GM19238 (cell line): ENCODE measurements around the gene HIP1R.

Source experiments
- DNase-seq: peaks from one replicate; pipeline ENCODE4 v3.0.0; 2011; ENCODE audit warnings: low spot score; ENCODE audit not compliant: insufficient read length

Gene HIP1R

DNA sequence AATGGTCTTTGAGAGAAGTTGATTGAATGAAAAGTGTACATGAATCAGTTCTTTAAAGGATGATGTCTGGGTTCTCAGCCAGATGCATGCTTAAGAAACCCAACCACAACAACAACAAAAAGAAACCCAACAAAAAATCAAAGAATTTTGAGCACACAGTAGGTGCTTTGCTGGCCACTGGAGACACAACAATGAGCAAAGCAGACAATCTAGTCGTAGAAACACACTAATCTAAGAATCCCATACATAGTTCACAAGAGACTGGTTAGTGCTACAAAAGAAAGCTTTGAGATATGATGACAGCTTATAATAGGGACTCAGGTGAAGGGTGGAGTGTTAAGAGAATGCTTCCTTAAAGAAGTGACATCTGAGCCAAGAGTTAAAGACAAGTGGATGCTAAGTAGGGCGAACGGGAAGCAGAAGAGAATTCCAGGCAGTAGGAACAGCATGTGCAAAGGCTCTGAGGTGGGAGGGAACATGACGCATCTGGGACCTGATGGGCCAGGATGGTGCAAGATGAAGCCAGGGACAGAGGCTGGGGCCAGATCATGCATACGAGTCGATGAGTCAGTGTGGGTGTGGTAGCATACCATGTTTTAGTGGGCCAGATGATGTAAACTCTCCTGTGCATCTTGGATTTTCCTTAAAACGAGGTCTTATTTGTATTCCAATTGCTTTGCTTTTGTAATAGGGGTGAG is 4.6 kb upstream of the HIP1R start:
- DNase-seq = no peak

DNA sequence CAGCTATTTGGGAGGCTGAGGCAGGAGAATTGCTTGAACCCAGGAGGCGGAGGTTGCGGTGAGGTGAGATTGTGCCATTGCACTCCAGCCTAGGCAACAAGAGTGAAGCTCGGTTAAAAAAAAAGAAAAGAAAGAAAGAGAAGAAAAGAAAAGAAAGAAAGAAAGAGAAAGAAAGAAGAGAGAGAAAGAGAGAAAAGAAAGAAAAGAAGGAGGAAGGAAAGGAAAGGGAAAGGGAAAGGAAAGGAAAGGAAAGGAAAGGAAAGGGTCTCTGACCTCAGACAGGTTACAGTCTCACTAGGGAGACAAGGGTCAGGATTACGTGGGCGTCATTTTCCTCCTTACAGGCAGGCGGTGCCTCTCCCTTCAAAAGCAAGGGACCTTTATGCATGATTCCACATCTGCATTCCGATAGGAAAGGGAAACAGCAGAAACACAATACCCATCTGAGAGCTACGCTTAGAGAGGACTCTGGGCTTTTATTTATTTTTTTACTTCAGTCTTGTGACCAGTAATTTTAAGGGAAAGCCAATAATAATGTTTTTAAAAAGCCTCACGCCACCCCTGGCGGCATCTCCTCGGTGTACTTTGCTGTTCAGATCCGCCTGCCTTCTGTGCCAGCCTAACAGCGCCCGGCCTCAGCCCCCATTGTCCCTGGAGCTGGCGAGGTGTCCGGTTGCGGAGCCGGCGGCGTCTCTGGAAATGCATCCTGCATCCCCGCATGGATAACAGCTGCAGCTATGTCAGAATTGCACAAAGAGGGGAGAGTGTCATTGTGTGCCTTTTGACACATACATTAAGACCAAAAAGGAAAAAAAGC is 945 bp upstream of the HIP1R start:
- no peak for DNase-seq

DNA sequence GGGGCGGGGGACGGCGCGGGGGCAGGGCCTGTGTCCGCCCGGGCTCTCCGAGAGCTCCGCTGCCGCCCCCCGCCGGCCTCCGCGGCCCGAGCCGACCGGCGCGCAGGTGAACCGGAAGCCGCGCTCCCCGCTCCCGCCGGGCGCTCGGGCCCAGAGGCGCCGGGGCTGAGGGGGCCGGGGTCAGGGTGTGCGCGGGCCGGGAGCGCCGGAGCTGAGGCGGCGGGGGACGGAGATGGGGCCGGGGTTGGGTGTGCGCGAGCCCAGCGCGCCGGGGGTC is 431 bp downstream of the HIP1R start:
- DNase-seq = peak; percentile 73

DNA sequence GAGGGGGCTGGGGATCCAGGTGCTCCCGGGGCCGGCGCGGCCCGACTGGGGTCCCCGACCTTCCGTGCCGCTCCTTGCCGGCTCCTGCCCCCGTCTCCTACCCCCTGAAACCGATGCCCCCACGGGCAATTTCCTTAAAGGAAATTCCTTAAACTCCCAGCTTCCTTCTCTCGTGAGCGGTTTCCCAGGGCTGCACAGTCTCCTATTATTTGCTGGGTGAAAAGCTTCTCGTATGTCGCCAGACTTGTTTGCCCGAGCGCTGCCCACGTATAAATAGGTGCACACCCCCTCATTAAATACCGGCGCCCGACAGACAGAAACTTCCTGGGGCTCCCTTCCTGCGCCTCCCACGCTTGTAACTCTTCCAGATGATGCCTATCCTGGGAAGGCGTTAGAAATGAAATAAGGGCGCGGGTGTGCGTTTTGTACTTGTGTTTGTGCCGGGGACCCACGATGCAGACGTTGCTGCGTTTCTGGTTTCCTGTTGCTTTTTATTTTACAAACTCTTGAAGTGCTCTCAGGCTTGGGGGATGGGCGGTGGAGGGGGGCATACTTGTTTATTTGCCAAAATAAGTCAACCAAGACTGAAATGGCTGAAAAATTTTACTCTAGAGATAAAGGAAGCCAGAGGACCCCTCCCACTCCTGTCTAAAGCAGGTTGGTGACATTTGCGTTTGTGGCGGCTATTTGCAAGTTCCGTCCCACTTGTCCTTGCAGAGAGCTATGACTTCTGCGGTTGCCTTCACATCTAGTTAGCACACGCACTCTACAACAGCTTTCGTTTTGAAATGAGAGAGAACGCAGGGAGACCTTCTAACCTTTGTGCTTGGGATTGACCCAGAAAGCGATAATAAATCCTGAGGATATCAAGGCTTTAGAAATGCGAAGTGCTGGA is 1.0 kb downstream of the HIP1R start:
- DNase-seq = peak; percentile 84

DNA sequence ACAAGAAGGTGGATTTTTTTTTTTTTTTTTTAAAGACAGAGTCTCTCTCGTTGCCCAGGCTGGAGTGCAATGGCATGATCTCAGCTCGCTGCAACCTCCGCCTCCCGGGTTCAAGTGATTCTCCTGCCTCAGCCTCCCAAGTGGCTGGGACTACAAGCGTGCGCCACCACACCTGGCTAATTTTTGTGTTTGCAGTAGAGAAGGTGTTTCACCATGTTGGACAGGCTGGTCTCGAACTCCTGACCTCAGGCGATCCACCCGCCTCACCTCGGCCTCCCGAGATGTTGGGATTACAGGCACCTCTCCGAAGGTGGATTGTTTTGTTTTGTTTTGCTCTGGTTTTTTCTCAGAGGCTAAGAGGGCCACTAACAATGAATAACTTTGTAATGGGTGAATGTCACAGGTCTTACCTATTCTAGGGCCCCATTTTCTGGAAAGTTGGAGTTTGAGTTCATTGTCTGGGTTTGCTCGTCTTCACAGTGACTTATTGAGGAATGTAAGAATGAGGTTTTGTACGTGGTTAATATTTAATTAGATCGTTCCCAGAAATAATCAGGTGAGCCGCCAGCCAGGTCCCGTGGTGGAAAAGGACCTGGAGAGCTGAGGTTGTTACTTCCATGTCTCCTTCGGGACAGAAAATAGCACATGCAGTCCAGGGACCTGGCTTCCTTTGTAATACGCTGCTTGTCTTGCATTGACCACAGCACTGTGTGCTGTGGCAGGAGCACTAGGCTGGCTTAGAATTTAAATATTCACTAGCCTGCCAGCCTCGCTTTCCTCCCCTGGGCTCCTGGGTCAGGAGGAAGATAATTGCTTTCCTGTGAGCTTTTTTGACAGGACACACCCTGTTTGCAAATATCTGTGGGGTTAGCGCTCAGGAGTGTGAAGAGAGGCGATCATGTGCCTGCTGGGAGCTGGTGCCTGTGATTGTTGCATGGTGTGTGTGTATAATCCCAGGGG is 2.3 kb downstream of the HIP1R start:
- no peak for DNase-seq

DNA sequence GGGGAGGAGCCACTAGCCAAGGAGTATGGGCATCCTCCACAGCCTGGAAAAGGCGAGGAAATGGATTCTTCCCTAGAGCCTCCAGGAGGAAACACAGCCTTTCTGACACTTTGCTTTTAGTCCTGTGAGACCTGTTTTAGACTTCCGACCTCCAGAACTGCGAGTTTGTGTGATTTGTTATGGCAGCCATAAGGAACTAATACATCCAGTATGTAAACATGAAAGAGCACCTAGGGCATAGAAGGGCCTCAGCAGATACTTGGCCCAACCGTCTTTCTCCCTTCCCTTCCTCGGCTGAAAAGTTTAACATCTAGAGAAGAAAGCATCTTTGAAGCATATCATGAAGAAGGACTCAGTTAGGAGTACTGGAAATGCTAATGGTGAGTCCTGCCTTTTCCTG is 3.6 kb downstream of the HIP1R start:
- DNase-seq = no peak

DNA sequence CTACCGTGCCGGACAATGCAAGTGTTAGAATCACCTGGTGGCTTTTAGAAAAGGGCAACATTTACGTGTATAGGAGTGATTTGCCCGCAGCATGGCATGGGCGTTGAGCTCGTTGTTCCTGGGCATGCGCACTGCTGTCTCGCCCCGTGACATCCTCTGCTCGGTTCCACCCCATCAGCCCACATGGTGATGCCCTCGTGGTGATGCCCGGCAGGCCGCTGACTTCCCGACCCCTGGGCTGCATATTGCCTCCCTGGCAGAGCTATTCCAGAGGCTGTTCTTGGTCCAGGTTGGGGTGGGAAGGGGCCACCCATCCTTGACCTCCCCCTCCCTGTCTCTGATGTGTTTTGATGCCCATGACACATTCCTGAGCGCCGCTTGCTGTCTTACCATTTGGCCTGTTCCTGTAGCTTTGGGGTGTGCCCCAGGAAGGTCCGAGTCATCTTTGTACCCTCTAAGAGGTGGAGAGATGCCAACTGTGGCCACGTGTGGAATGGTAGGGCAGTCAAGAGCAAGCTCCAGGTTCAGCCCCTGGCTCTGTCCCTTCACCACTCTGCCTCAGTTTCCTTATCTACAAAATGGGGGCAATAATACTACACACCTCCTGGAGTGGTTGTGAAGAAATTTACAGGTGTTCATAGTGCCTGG is 4.8 kb downstream of the HIP1R start:
- no peak for DNase-seq

DNA sequence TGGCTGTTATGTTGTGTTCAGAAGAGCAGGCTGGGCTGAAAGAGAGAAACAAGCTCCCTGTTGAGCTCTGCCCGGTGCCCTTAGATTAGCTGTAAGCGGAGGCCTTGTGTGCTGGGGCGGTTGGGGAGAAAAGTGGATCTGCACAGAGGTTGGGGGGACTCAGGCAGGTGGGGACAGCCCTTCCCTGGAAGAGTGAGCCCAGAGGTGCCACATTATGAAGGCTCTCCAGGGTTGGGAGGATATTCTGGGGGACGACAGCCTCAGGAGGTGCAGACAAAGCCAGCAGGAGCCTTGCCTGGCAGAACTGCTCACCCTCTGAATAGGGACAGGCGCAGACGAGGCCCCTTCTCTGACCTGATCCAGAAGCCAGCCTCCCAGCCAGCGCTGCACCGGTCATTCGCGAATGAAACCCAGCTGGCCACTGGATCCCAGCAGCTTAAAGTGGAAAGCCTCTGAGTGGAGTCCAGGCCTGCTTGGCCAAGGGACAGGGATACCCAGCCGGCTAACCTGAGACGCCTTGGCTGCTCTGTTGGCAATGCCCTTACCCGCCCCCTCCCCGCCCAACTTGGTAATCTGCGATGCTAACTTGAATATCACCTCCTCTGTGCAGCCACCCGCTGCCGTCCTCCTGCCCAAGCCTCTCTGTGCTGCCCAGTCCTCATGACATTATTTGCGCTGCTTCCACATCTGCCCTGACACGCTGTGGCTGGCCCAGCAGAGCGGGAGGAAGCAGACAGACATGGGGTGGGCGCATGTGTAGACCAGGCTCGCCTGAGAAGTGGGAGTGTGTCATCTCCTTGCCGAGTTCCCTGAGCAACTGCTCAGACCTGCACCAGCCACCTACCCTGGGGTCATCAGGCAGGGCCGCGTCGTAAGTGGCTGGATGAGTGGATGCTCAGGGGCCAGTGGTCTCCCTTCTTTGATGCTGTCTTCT is 5.6 kb downstream of the HIP1R start:
- no peak for DNase-seq

DNA sequence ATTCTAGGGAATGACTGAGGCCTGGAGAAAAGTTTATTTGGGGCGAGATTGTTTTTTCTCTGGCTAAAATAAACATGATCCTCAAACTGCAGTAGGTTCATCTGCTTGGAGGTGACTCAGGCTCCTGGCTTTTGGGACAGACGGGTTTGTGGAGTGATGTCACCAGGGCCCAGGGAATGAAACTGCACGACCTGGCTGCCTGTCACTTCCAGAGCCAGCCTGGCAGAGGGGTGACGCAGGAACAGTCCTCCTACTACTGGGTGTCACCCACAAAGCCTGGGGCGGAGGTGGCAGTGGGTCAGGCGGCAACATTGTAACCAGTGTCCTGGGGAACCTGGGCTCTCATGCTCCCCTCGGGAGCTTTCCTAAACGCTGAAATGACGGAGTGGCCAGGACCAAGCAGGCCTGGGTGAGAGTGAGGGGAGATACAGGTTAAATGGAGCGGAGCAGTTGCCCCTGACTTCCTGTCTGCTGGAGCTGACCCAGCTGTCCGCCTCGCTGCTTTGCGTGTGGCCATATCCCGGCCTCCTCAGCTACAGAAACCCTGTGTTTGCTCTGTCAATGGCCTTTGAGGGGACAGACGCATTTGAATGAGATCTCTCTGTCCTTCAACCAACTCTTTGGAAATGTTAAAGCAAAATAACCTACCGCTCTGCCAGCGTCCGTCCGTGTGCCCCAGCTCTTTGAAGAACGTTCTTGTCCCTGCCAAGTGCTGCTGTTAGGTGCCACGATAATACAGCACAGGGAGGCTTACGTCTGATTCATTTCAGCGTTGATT is 6.5 kb downstream of the HIP1R start:
- no peak for DNase-seq

DNA sequence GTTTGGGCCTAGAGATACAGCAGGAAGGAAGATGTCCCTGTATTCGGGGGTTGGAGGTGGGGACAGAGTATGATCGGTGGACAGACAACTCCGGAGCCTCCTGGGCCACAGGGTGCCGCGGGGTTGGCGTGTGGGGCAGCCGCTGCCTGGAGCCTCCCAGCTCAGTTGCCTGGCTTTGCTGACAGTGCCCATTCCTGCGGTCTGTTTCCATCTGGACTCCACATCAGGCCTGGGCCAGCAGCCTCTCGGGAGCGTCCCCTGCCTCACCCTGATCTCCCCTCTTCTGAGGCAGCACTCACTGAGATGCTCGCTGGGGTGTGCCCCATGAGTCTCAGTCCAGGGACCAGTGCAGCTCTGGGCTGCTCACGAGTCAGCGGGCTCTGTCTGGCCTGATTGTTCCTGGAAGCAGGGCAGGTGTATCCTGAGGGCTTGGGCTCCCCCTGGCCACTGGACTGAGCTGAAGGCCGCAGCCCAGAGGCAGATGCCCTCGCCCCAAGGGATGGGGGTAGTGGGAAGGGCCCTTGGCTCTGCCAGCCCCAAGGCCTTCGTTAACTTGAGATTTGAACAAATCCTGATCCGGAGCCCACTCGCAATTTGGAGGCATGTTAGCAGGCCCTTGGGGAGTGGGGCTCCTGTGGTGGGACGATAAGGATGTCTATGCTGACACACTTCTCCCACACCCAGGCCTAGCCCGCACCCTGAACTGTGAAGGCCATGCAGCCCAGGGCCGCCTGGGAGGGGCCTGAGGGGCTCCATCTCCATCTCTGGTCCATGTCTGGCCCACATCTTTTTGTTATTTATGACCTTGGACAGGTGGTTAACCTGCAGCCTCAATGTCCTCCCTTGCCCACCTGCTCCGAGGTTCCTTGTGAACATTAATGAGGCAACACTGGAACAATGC is 7.5 kb downstream of the HIP1R start:
- DNase-seq = no peak

DNA sequence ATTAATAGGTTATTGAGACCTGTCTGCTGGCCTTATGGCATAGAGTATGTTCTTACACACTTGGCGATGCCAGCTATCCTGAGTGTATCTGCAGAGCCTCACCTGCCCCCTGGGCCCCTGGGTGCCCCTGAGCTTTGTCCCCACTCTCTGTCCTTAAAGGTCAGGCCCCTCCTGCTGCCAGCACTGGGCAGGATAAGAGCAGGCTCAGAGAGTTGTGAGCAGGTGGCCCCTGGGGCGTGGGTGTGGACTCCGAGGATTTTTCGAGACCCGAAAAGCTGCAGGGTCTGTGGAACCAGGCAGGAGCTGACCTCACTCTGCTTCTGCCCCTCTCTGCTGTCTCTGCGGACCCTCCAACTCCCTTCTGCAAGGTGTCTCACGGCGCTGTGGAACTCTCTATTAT is 8.2 kb downstream of the HIP1R start:
- DNase-seq = no peak

DNA sequence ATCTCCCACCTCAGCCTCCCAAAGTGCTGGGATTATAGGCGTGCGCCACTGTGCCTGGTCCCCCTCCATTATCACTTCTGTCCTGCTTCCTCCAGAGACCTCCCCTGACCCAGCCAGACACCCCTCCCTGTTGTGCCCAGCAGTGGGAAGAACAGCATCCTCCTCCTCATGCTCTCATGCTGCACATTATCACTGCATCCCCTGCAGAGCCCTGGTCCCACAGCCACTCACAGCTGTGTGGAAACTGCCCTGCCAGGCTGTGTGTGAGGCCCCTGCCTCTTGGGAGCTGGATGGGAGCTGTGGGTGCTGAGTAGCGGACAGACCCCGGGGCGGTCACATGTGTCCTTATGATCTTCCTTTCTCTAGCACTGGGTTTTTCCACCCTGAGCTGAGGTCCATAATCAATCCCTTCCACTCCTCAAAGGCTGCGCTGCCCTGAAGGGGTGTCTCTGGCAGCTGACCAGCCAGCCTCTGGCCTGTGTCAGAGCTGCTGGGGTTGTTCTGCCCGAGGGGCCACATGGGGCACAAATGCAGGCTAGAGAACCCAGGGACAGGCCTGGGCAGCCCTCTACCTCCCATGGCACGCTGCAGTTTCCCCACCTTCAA is 9.2 kb downstream of the HIP1R start:
- DNase-seq = no peak

DNA sequence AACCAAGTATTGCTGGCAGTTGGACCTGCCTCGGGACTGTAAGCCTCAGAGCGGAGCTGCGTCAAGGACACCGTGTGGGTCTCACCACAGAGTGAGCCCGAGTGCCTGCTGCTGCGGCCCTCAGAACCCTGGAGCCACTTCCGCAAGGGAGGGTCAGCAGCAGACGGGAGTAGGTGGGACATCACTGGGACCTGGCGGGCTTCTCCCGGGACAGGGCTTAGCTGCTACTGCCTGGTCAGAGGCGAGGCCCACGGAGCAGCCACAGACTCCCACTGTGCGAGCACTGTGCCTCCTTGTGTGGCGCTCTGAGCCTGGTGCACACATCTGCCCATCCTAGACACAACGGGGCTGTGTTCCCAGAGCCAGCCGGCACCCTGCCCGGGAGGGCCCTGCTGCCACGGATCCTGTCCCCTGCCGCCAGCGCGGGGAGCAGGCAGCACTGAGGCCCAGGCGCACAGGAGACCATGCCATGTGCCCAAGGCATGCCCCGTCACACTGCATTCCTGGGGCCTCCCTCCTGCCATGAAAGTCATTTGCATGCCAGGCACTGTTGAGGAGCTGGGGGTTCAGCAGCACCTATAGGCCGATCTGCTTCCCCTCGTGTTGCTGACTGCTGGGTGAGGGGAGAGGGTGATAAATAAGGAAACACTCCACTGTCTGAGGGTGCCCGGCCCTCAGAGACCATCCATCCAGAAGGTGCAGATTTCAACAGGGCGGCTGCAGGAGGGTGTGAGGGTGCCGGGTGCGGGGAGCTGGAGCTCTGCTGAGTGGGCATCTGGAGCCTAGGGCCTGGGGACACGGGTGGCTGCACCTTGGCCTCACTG is 10.0 kb downstream of the HIP1R start:
- DNase-seq = no peak

DNA sequence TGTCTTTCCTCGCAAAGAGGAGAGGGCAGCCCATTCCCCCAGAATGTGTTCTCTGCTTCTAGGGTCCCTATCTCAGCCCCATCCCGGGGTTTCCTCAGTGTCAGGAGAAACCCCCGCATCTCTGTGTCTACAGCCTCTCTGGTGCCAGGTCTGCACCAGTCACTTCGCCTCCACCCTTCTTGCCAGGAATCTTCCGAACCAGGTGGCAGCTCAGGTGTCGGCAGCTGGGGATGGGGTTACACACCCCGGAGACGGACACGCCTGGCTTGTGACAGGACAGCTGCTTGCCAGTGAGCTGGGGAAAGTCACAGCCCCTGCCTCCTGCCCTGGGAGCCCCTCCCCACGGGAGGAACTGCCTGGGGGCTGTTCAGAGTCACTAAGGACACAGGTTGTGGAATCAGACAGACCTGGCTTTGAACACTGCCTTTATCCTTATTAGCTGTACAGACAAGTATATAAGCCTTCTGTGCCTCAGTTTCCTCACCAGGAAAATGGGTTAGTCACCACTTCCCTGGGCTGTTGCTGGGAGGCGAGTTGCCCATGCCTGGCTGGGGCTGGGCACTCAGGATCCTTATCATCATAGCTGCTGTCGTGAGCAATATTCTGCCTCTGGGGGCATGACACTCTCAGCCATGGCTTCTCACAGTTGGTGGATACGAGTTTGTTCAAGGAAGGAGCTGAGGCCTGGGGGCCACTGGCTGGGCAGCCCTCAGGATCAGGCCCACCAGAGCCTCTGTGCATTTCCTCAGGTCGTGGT is 10.8 kb downstream of the HIP1R start:
- DNase-seq = no peak

DNA sequence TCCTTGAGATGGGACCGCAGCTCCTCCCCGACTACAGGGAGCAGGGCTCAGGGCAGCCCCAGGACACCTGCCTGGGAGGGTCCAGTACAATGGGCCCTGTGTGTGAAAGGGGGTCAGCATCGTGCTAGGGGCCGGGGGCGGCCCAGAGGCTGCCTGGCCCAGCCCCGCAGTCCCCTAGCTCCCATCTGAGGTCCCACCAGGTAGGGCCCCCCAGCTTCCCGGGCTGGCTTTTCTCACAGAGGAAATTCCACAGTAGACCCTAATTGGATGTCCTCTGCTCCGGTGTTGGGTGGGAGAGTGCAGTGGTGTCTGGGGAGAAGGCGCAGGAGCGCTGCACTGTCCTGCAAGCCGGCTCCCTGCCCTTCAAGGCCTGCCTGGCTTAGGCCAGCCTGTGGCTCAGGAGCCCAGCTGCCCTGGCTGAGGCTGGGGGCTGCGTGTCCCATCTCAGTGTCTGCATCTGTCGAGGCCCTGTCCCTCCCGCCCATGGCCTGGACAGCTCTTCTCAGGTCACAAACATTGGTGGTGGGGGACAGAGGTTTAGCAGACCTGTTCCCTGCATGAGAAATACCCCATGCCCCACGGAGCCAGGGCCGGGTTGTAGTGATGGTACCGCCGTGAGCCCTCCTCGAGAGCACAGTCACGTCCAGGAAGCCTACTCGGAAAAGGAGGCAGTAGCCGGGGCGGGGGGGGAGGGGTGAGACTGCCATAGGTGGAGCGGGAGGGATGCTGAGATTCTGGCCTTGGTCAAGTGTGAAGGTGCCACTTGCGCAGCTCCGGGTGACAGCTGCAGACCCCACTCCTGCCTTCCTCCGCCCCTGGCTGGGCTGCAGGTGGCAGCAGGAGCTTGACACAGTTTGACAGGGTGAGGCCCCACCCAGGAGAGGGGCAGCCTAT is 11.6 kb downstream of the HIP1R start:
- DNase-seq = no peak
